ENCODE results near the gene CCR1. TPM values are rescaled to one million over a fixed set of nuclear protein-coding genes. Genes with fewer than 3 reads are reported as not detected.

CCR1 gene
- total and polyA plus RNA-seq, 2 of the 4 experiments (the other 2 are of a cell fraction): not detected

GRCh38 chr3:46200211-46200610 lies 7.9 kb downstream of the CCR1 start:
- no peak overlapping the region for H2BK120ac ChIP-seq (ENCODE audit: low read depth, low read length)
- H4K8ac ChIP-seq (ENCODE audit: low read depth in 2 of 2, low read length in 2 of 2): no peak overlapping the region
- no peak overlapping the region for H3K4ac ChIP-seq (ENCODE audit: low read depth, low read length)
- no peaks in the 10 kb centered on the region for H4K20me1 ChIP-seq (ENCODE audit: insufficient read depth, low read length)
- no peak overlapping the region for H2BK5ac ChIP-seq (ENCODE audit: low read depth, low read length, poor library complexity, severe bottlenecking)
- H3K9ac ChIP-seq (ENCODE audit: low read depth, low read length): no peak overlapping the region
- H2BK15ac ChIP-seq (ENCODE audit: low read depth, low read length): no peak overlapping the region
- H3K23ac ChIP-seq (ENCODE audit: low read depth, low read length): no peak overlapping the region
- H3K9me1 ChIP-seq (ENCODE audit: insufficient read depth, low read length): no peaks in the 10 kb centered on the region
- H4K91ac ChIP-seq (ENCODE audit: insufficient read depth, low read depth, low read length): no peak overlapping the region
- H3K18ac ChIP-seq (ENCODE audit: low read depth, low read length): no peak overlapping the region
- in situ Hi-C loops (cut with MboI; ENCODE audit: low sequenced_read_pairs): no loop called here
- DNase-seq: no peak
- H3K56ac ChIP-seq (ENCODE audit: extremely low read depth, insufficient read depth, low read length): no peak overlapping the region
- H2AFZ ChIP-seq (replicated peaks; ENCODE audit: low read length, poor library complexity): no peak overlapping the region
- H4K5ac ChIP-seq (ENCODE audit: low read depth, low read length): no peak overlapping the region
- no peak overlapping the region for H2AK9ac ChIP-seq (replicated peaks; ENCODE audit: low read depth, low read length, poor library complexity)
- no peak overlapping the region for H2AK5ac ChIP-seq (ENCODE audit: low read depth, low read length)
- dilution Hi-C loops (cut with HindIII; ENCODE audit: low sequenced_read_pairs, unreplicated experiment): no loop called here
- WGBS, 2 experiments (ENCODE audit: extremely low coverage in 2 of 2, insufficient read length in 1 of 2): 28% methylated on average over 3 of the region's 5 CpGs; no CpG with 5 or more reads in 1 of the 2 experiments
- no peak overlapping the region for H3K4me2 ChIP-seq (ENCODE audit: low read depth, low read length)
- no peaks in the 10 kb centered on the region for H3K79me1 ChIP-seq (ENCODE audit: low read depth in 1 of 2, low read length in 2 of 2)
- ChIA-PET CTCF (no interaction called here), POLR2A (ENCODE audit: unreplicated experiment) (no interaction called here)
- H3K9me3 ChIP-seq (ENCODE audit: control insufficient read depth, insufficient read depth, low read length): no peaks in the 10 kb centered on the region
- no peak for TF ChIP-seq SMC3 (IDR thresholded peaks at IDR 0.05; ENCODE audit: low read depth, low read length)
- no peak for TF ChIP-seq RFX5 (IDR thresholded peaks at IDR 0.05; ENCODE audit: low read depth, low read length)
- no peak for TF ChIP-seq NFE2L2 (IDR thresholded peaks at IDR 0.05; ENCODE audit: low read depth, low read length)
- no peak for TF ChIP-seq BHLHE40 (IDR thresholded peaks at IDR 0.05; ENCODE audit: low read depth, low read length)
- no peak for TF ChIP-seq MAZ (IDR thresholded peaks at IDR 0.05; ENCODE audit: borderline replicate concordance, low read depth, low read length)
- no peak for TF ChIP-seq RCOR1 (IDR thresholded peaks at IDR 0.05; ENCODE audit: insufficient replicate concordance, low read length)
- no peak for TF ChIP-seq MXI1 (IDR thresholded peaks at IDR 0.05; ENCODE audit: borderline replicate concordance, low read depth, low read length)
- no peak for TF ChIP-seq RAD21 (IDR thresholded peaks at IDR 0.05; ENCODE audit: low read length)
- TF ChIP-seq MAFK (IDR thresholded peaks at IDR 0.05; ENCODE audit: low read depth, low read length): no peak
- TF ChIP-seq USF2 (IDR thresholded peaks at IDR 0.05; ENCODE audit: low read depth, low read length): no peak
- TF ChIP-seq, protein P1, sequence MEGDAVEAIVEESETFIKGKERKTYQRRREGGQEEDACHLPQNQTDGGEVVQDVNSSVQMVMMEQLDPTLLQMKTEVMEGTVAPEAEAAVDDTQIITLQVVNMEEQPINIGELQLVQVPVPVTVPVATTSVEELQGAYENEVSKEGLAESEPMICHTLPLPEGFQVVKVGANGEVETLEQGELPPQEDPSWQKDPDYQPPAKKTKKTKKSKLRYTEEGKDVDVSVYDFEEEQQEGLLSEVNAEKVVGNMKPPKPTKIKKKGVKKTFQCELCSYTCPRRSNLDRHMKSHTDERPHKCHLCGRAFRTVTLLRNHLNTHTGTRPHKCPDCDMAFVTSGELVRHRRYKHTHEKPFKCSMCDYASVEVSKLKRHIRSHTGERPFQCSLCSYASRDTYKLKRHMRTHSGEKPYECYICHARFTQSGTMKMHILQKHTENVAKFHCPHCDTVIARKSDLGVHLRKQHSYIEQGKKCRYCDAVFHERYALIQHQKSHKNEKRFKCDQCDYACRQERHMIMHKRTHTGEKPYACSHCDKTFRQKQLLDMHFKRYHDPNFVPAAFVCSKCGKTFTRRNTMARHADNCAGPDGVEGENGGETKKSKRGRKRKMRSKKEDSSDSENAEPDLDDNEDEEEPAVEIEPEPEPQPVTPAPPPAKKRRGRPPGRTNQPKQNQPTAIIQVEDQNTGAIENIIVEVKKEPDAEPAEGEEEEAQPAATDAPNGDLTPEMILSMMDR (conservative IDR thresholded peaks at IDR 0.05; ENCODE audit: low read depth, low read length): no peak
- TF ChIP-seq FOS (IDR thresholded peaks at IDR 0.05; ENCODE audit: low read depth, low read length): no peak
- TF ChIP-seq CEBPB (IDR thresholded peaks at IDR 0.05; ENCODE audit: low read depth, low read length): no peak
- no peak for TF ChIP-seq CHD1 (IDR thresholded peaks at IDR 0.05; ENCODE audit: low read depth, low read length)
- no peak for TF ChIP-seq POLR2A (IDR thresholded peaks at IDR 0.05; ENCODE audit: low read depth, low read length)
- TF ChIP-seq, protein P2, sequence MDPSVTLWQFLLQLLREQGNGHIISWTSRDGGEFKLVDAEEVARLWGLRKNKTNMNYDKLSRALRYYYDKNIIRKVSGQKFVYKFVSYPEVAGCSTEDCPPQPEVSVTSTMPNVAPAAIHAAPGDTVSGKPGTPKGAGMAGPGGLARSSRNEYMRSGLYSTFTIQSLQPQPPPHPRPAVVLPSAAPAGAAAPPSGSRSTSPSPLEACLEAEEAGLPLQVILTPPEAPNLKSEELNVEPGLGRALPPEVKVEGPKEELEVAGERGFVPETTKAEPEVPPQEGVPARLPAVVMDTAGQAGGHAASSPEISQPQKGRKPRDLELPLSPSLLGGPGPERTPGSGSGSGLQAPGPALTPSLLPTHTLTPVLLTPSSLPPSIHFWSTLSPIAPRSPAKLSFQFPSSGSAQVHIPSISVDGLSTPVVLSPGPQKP (IDR thresholded peaks at IDR 0.05; ENCODE audit: borderline replicate concordance, low read depth, low read length): no peak
- intact Hi-C loops (cut with micrococcal nuclease): no loop called here
- H3K36me3 ChIP-seq (ENCODE audit: control insufficient read depth, insufficient read depth, low read length): no peaks in the 10 kb centered on the region
- peaks cover 26% of the 10 kb centered on the region for H3K27me3 ChIP-seq (ENCODE audit: control insufficient read depth, insufficient read depth, low read length)
- no peak overlapping the region for H2BK20ac ChIP-seq (ENCODE audit: low read depth, low read length)
- no peak overlapping the region for H3K4me3 ChIP-seq (ENCODE audit: insufficient read depth, low read depth, low read length)
- BruUV-seq (replicated peaks): no TSS peak
- H3K14ac ChIP-seq (replicated peaks; ENCODE audit: low read depth, low read length): no peak overlapping the region
- ATAC-seq (ENCODE audit: low read depth): no peak
- no peak overlapping the region for H3K27ac ChIP-seq (ENCODE audit: insufficient read depth, low read length)
- H3K4me1 ChIP-seq (ENCODE audit: control insufficient read depth, insufficient read depth, low read length): no peaks in the 10 kb centered on the region

Data from IMR-90 (cell line).